Measurements from ENCODE around the gene IPO7.

Gene IPO7

GRCh38 chr11:9495803-9496514 lies 111.5 kb downstream of the IPO7 start:
- peaks cover 54% of the 10 kb centered on the region for H3K36me3 Mint-ChIP-seq (ENCODE audit: low read depth)
- no peak for TF ChIP-seq CTCF (IDR thresholded peaks at IDR 0.05)
- DNase-seq = no peak
- H3K27me3 Mint-ChIP-seq (ENCODE audit: low read depth, poor library complexity) = no peaks in the 10 kb centered on the region
- peak overlapping the region; percentile 85 for H3K27ac Mint-ChIP-seq
- no peaks in the 10 kb centered on the region for H3K4me1 Mint-ChIP-seq
- H3K9me3 Mint-ChIP-seq = no peaks in the 10 kb centered on the region
- no peak overlapping the region for H3K4me3 Mint-ChIP-seq

Data from nephron progenitor cell (in vitro differentiated cells).